C4-2B (cell line): ENCODE measurements around the gene C10orf71.

Source experiments
- CTCF ChIP-seq: fragments of 450-650 bp; conservative IDR thresholded peaks from 2 replicates; pipeline ENCODE4 v1.5.1; 2017; ENCODE audit warnings: mild to moderate bottlenecking
- ZFX ChIP-seq: fragments of 450-650 bp; IDR thresholded peaks from 2 replicates; pipeline ENCODE4 v1.6.1; 2017

- TF ChIP-seq CTCF (no peak), ZFX (no peak)
These were observed 808 bp downstream of the C10orf71 start for GRCh38 chr10:49299816-49300139.
